Esophagus muscularis mucosa (tissue), 4 donors: ENCODE data around the gene OFD1.

Experiments used
- CTCF ChIP-seq, 3 experiments: fragments of 200-600 bp in 2 of 3; fragments of 450-650 bp in 1 of 3; sonication (generic) in 2 of 3; IDR thresholded peaks; one replicate each; pipeline ENCODE4 v1.5.1; 2017 to 2019; ENCODE audit warnings: antibody characterized with exemption in 3 of 3, mild to moderate bottlenecking in 2 of 3, moderate library complexity in 1 of 3
- EP300 ChIP-seq: sonication (generic); formaldehyde crosslinking; IDR thresholded peaks from one replicate; pipeline ENCODE4 v1.6.1; 2017; ENCODE audit warnings: antibody characterized with exemption
- POLR2A ChIP-seq: fragments of 450-650 bp; IDR thresholded peaks from one replicate; pipeline ENCODE4 v1.6.1; 2017; ENCODE audit warnings: antibody characterized with exemption, moderate library complexity, mild to moderate bottlenecking, low read depth
- POLR2AphosphoS5 ChIP-seq, 2 donors: sonication (generic); formaldehyde crosslinking; IDR thresholded peaks; one replicate each; pipeline ENCODE4 v1.6.1; 2017; ENCODE audit warnings: antibody characterized with exemption in 2 of 2

DNA sequence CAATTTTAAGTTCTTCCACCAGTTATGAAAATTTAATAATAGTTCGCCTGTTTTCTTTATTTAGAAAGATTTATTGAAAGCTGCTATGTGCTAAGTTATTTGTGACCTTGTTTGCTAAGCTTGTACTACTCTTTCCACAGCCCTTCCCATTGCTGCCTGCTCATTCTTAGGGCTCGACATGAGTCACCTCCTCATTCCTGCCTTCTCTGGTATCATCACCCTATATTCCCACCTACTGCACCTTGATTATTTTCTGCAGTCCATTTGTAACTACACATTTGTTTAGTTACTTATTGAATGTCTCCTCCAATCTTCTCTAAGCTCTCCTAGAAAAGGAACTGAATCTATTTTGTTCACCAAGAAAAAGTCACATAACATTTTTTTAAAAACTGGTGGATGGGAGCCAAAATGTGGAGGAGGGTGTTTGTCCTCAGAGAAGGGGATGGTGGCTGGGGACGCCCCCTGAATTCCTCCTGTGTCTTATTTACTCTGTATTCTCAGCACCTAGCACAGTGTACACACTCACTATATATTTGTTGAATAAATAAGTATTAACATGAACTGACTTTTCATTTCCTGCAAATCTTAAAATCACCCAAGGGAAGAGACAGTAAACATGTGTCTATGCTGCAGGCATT lies 49.3 kb upstream of the OFD1 start:
- TF ChIP-seq POLR2A (no peak), CTCF (IDR thresholded peaks at IDR 0.05) (no peak), EP300 (no peak), POLR2AphosphoS5 (IDR thresholded peaks at IDR 0.05) (no peak)
